ENCODE measurements around the gene GRAMD1B.
A peak's percentile ranks its signal among the peaks of the same experiment; 100 is the strongest.

Gene GRAMD1B

GRCh38 chr11:123535401-123535800 lies 105.3 kb downstream of the GRAMD1B start:
- DNase-seq (ENCODE audit: low spot score): no peak

- no peak for DNase-seq (ENCODE audit: low spot score)
Measured at GRCh38 chr11:123536690-123537437, 106.8 kb downstream of the GRAMD1B start.

- DNase-seq (ENCODE audit: low spot score): no peak
Measured at GRCh38 chr11:123537726-123538125, 107.7 kb downstream of the GRAMD1B start.

GRCh38 chr11:123543797-123544196 lies 113.7 kb downstream of the GRAMD1B start:
- peak; percentile 51 for DNase-seq (ENCODE audit: low spot score)

- DNase-seq (ENCODE audit: low spot score): no peak
Measured at GRCh38 chr11:123544631-123545375, 114.7 kb downstream of the GRAMD1B start.

- DNase-seq (ENCODE audit: low spot score): no peak
Measured at GRCh38 chr11:123545726-123546270, 115.7 kb downstream of the GRAMD1B start.

- peak; percentile 50 for DNase-seq (ENCODE audit: low spot score)
Measured at GRCh38 chr11:123546515-123546914, 116.4 kb downstream of the GRAMD1B start.

GRCh38 chr11:123547180-123547579 lies 117.1 kb downstream of the GRAMD1B start:
- no peak for DNase-seq (ENCODE audit: low spot score)

- DNase-seq (ENCODE audit: low spot score): no peak
Measured at GRCh38 chr11:123548774-123549173, 118.7 kb downstream of the GRAMD1B start.

- DNase-seq (ENCODE audit: low spot score): no peak
Measured at GRCh38 chr11:123549926-123550917, 120.2 kb downstream of the GRAMD1B start.

- DNase-seq (ENCODE audit: low spot score): no peak
Measured at GRCh38 chr11:123551079-123551478, 121.0 kb downstream of the GRAMD1B start.

GRCh38 chr11:123556633-123557032 lies 126.6 kb downstream of the GRAMD1B start:
- DNase-seq (ENCODE audit: low spot score): no peak

- no peak for DNase-seq (ENCODE audit: low spot score)
Measured at GRCh38 chr11:123558536-123559315, 128.7 kb downstream of the GRAMD1B start.

GRCh38 chr11:123559523-123559955 lies 129.5 kb downstream of the GRAMD1B start:
- no peak for DNase-seq (ENCODE audit: low spot score)

- DNase-seq (ENCODE audit: low spot score): peak; percentile 82
Measured at GRCh38 chr11:123560006-123560405, 129.9 kb downstream of the GRAMD1B start.

GRCh38 chr11:123561431-123561800 lies 131.3 kb downstream of the GRAMD1B start:
- no peak for DNase-seq (ENCODE audit: low spot score)

- DNase-seq (ENCODE audit: low spot score): no peak
Measured at GRCh38 chr11:123562158-123562557, 132.1 kb downstream of the GRAMD1B start.

- no peak for DNase-seq (ENCODE audit: low spot score)
Measured at GRCh38 chr11:123562829-123563228, 132.8 kb downstream of the GRAMD1B start.

- no peak for DNase-seq (ENCODE audit: low spot score)
Measured at GRCh38 chr11:123564221-123564620, 134.2 kb downstream of the GRAMD1B start.

- no peak for DNase-seq (ENCODE audit: low spot score)
Measured at GRCh38 chr11:123566852-123567251, 136.8 kb downstream of the GRAMD1B start.

- no peak for DNase-seq (ENCODE audit: low spot score)
Measured at GRCh38 chr11:123567466-123567865, 137.4 kb downstream of the GRAMD1B start.

All from AG08396 (cell line).